Glomerular endothelial cell (primary cell): Measurements from ENCODE around the gene THAP4. TPM values are rescaled to one million over a fixed set of nuclear protein-coding genes. Genes with fewer than 3 reads are reported as not detected.

ENCODE experiments used
- DNase-seq: peaks from one replicate; pipeline ENCODE4 v3.0.0-alpha.2; 2011; ENCODE audit warnings: low read depth, low spot score; ENCODE audit errors: extremely low read depth
- total RNA-seq: library from RNA; depleted of rRNA; stranded (reverse); fragments of >200 nt; gene quantifications from 2 replicates; pipeline ENCODE4 v1.2.3, GENCODE V29; 2015

The THAP4 gene
- total RNA-seq, 1 donor from 2014 or later: 50.9 TPM

- no peak for DNase-seq
Measured at GRCh38 chr2:241640165-241640795, 3.3 kb upstream of the THAP4 start.

GRCh38 chr2:241639385-241639784 is 2.4 kb upstream of the THAP4 start:
- DNase-seq: no peak

GRCh38 chr2:241638940-241639339 is 2.0 kb upstream of the THAP4 start:
- no peak for DNase-seq

- DNase-seq: no peak
Measured at GRCh38 chr2:241637795-241638660, 1.1 kb upstream of the THAP4 start.

GRCh38 chr2:241636182-241637017 is 558 bp downstream of the THAP4 start:
- no peak for DNase-seq

GRCh38 chr2:241635756-241636155 is 1.2 kb downstream of the THAP4 start:
- DNase-seq: no peak

GRCh38 chr2:241633561-241633960 is 3.4 kb downstream of the THAP4 start:
- no peak for DNase-seq

- no peak for DNase-seq
Measured at GRCh38 chr2:241632478-241633325, 4.3 kb downstream of the THAP4 start.

GRCh38 chr2:241629762-241630435 is 7.1 kb downstream of the THAP4 start:
- no peak for DNase-seq

GRCh38 chr2:241627675-241628074 is 9.3 kb downstream of the THAP4 start:
- no peak for DNase-seq

GRCh38 chr2:241620419-241620769 is 16.6 kb downstream of the THAP4 start:
- no peak for DNase-seq

GRCh38 chr2:241619597-241620418 is 17.1 kb downstream of the THAP4 start:
- no peak for DNase-seq

GRCh38 chr2:241618829-241619228 is 18.1 kb downstream of the THAP4 start:
- DNase-seq: no peak

GRCh38 chr2:241618296-241618805 is 18.6 kb downstream of the THAP4 start:
- no peak for DNase-seq

- no peak for DNase-seq
Measured at GRCh38 chr2:241617431-241618154, 19.4 kb downstream of the THAP4 start.

GRCh38 chr2:241616168-241617125 is 20.5 kb downstream of the THAP4 start:
- DNase-seq: no peak

GRCh38 chr2:241615522-241616052 is 21.4 kb downstream of the THAP4 start:
- DNase-seq: no peak
